ENCODE results near the gene IMPDH1. TPM values are rescaled to one million over a fixed set of nuclear protein-coding genes. Genes with fewer than 3 reads are reported as not detected.
A peak's percentile ranks its signal among the peaks of the same experiment; 100 is the strongest.

Gene IMPDH1
- total RNA-seq, 4 donors from 2014 or later: 11.9 to 53.3 (median 32.8) TPM

- no peak overlapping the region for H3K27ac ChIP-seq
- H3K27me3 ChIP-seq: no peaks in the 10 kb centered on the region
Measured at GRCh38 chr7:128420773-128421172, 11.0 kb upstream of the IMPDH1 start.

GRCh38 chr7:128419257-128419656 lies 9.5 kb upstream of the IMPDH1 start:
- TF ChIP-seq POLR2A (IDR thresholded peaks at IDR 0.05) (no peak), CTCF (IDR thresholded peaks at IDR 0.05) (no peak)
- no peak for DNase-seq
- H3K27ac ChIP-seq: no peak overlapping the region
- intact Hi-C loops (cut with DNase I; ENCODE audit: low total_unique reads): no loop called here
- H3K4me3 ChIP-seq: no peak overlapping the region
- no peaks in the 10 kb centered on the region for H3K4me1 ChIP-seq
- H3K9me3 ChIP-seq: no peaks in the 10 kb centered on the region
- no peaks in the 10 kb centered on the region for H3K36me3 ChIP-seq
- no peaks in the 10 kb centered on the region for H3K27me3 ChIP-seq

More at GRCh38 chr7:128420773-128421172, 11.0 kb upstream of the IMPDH1 start:
- Histone ChIP-seq H3K9me3 (no peaks in the 10 kb centered on the region), H3K36me3 (no peaks in the 10 kb centered on the region), H3K4me1 (no peaks in the 10 kb centered on the region), H3K4me3 (no peak overlapping the region)
- no peak for DNase-seq
- no peak for TF ChIP-seq POLR2A (IDR thresholded peaks at IDR 0.05)
- no peak for TF ChIP-seq CTCF (IDR thresholded peaks at IDR 0.05)
- intact Hi-C loops (cut with DNase I; ENCODE audit: low total_unique reads): loop anchor here (5.0 kb wide), 1 partner anchor 42 kb away; no protein-coding TSS in a partner anchor

GRCh38 chr7:128417071-128417470 lies 7.3 kb upstream of the IMPDH1 start:
- Histone ChIP-seq H3K27ac (no peak overlapping the region), H3K27me3 (no peaks in the 10 kb centered on the region), H3K36me3 (no peaks in the 10 kb centered on the region), H3K9me3 (no peaks in the 10 kb centered on the region), H3K4me3 (no peak overlapping the region), H3K4me1 (no peaks in the 10 kb centered on the region)
- DNase-seq: no peak
- intact Hi-C loops (cut with DNase I; ENCODE audit: low total_unique reads): no loop called here
- no peak for TF ChIP-seq POLR2A (IDR thresholded peaks at IDR 0.05)

GRCh38 chr7:128415217-128415785 lies 5.5 kb upstream of the IMPDH1 start:
- no peak for TF ChIP-seq CTCF (IDR thresholded peaks at IDR 0.05)
- TF ChIP-seq POLR2A (IDR thresholded peaks at IDR 0.05): no peak
- Histone ChIP-seq H3K27me3 (no peaks in the 10 kb centered on the region), H3K27ac (no peak overlapping the region), H3K4me3 (no peak overlapping the region), H3K36me3 (no peaks in the 10 kb centered on the region), H3K4me1 (no peaks in the 10 kb centered on the region), H3K9me3 (no peaks in the 10 kb centered on the region)
- intact Hi-C loops (cut with DNase I; ENCODE audit: low total_unique reads): no loop called here
- no peak for DNase-seq

- H3K36me3 ChIP-seq: no peaks in the 10 kb centered on the region
- no peaks in the 10 kb centered on the region for H3K4me1 ChIP-seq
- H3K27ac ChIP-seq: peak overlapping the region; percentile 87 to 98
- H3K4me3 ChIP-seq: peak overlapping the region; percentile 52 to 78
- H3K9me3 ChIP-seq: no peaks in the 10 kb centered on the region
- intact Hi-C loops (cut with DNase I; ENCODE audit: low total_unique reads): no loop called here
- TF ChIP-seq CTCF (IDR thresholded peaks at IDR 0.05) (no peak), POLR2A (IDR thresholded peaks at IDR 0.05) (no peak)
- H3K27me3 ChIP-seq: no peaks in the 10 kb centered on the region
- no peak for DNase-seq
Measured at GRCh38 chr7:128410451-128410753, 620 bp upstream of the IMPDH1 start.
